ENCODE results near the gene WFIKKN1.
A peak's percentile ranks its signal among the peaks of the same experiment; 100 is the strongest.

Gene WFIKKN1

DNA sequence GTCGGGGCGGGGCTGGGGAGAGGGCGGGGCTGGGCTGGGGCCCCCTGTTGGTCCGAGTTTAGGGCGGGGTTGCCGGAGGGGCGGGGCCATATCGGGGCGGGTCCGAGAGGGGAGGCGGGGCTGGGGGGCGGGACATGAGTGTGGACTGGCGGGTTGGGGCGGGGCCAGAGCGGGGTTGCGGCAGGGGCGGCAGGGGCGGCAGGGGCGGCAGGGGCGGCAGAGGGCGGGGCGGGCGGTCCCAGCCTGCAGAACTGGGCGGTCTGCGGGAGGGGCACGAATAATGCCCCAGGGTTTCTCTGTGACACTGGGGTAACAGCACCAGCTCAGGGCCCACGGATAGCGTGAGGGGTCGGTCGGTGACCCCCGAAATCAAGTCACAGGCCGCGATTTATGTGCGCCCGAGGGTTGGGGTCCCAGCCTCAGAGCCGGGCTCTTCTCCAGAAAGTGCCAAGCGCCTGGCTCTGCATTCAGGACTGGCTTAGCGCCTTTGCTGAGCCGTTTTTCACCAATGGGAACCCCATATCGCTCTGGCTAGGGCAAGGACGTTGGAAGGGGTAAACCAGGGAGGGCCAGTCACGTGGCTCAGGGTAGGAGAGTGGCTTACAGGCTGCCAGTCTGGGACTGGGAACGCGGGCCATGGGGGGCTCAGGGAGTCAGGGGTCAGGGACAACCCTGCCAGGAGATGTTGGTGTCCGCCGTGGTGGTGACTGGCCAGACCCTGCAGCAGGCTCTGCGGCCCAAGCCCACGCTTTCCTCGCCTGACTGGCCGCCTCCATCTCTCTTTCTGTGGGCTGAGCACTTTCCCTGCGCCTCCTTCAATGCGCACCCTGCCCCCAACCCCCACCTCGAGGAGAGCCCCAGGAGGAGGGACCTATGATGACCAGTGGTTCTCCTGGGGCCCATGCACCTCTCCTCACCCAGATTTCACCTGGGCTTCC lies 6.6 kb downstream of the WFIKKN1 start:
- DNase-seq (ENCODE audit: low read depth in 2 of 2), result peak; percentile 67 to 74

DNA sequence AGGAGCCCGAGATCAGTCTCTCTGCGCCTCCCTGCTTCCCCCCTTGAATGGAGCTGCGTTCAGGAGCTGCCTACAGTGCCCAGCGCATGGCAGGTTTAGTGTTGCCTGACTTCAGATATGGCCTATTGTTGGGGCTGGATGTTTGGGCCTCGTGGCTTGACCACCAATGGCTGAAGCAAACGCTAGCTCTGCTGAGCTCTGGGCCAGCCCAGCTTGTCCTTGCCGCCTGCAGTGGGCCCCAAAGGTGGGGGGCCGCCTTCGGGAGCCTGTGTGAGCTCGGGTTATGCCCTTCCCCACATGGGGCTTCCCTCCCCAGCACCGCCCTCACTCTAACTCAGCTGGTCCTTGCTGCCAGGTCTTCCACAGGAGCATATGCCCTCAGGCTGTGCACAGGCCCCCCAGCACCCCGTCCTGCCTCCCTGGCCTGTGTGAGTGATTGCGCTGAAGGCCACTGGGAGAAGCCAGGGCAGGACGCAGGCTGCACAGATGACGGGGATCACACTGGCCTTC lies 7.3 kb downstream of the WFIKKN1 start:
- DNase-seq (ENCODE audit: low read depth in 2 of 2), result no peak

DNA sequence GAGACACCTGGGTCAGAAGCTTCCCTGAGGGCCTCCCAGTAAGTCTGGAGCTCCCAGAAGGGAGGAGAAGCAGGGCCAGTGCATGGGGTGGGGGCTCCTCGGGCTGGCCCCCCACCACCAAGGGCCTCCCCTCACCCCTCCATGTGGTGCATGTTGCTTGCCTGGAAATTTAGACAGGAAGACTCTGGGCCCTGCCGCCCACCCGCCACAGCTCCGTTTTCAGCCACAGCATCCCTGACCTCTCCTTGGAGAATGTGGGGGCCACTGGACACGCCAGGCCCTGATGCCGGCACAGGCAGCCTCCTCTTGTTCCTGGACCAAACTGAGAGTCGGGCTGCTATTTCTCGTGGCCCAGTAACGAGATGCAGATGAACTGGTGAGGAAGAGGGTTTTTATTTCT lies 8.1 kb downstream of the WFIKKN1 start:
- DNase-seq (ENCODE audit: low read depth in 2 of 2), result no peak

DNA sequence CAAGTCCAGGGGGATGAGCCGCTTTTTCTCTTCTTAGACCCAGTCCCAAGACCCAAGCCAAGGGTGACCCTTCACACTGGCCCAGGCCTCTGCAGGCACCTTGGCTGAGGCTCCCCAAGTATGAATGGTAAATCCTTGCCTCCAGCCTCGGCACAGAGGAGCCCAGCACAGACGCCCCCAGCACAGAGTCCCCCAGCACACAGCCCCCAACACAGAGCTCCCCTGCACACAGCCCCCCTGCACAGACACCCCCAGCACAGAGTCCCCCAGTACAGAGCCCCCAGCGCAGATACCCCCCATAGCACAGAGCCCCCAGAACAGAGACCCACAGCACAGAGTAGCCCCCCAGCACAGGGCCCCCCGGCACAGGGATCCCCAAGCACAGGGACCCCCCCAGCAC lies 9.8 kb downstream of the WFIKKN1 start:
- no peak for DNase-seq (ENCODE audit: low read depth in 2 of 2)

DNA sequence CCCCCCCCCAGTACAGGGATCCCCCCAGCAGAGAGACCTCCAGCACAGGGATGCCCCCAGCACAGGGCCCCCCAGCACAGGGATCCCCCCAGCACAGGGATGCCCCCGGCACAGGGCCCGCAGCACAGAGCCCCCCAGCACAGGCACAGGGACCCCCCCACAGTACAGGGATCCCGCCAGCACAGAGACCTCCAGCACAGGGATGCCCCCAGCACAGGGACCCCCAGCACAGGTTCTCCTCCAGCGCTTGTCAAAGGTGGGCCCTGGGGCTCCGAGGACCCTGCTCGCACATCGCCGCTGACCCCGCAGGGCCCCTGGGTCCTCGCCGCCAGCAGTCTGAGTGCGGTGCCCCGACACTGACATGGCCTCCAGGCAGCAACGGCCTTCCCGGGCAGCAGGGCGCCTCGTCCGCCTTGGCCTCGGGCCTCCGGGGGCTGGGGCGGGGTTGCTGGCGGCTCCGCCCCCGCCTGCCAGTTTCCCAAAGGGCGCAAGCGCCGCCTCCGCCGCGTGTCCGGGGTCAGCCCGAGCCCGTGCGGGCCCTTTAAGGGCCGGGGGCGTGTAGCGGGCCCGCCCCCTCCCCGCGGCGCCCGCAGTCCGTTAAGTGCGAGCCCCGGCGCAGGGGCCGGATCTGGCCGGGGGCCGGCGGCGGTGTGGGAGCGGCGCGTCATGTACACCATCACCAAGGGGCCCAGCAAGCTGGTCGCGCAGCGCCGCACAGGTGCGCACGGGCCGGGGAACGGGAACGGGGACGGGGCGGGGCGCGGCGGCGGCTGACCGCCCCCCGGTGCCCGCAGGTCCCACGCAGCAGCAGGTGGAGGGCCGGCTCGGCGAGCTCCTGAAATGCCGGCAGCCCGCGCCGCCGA lies 10.8 kb downstream of the WFIKKN1 start, which contains the start of gene MCRIP2:
TSS of gene MCRIP2 (plus strand) at position 503 of the 863 bp plus-strand sequence. CDS start at position 667, 164 bp downstream.
- no peak for DNase-seq (ENCODE audit: low read depth in 2 of 2)

DNA sequence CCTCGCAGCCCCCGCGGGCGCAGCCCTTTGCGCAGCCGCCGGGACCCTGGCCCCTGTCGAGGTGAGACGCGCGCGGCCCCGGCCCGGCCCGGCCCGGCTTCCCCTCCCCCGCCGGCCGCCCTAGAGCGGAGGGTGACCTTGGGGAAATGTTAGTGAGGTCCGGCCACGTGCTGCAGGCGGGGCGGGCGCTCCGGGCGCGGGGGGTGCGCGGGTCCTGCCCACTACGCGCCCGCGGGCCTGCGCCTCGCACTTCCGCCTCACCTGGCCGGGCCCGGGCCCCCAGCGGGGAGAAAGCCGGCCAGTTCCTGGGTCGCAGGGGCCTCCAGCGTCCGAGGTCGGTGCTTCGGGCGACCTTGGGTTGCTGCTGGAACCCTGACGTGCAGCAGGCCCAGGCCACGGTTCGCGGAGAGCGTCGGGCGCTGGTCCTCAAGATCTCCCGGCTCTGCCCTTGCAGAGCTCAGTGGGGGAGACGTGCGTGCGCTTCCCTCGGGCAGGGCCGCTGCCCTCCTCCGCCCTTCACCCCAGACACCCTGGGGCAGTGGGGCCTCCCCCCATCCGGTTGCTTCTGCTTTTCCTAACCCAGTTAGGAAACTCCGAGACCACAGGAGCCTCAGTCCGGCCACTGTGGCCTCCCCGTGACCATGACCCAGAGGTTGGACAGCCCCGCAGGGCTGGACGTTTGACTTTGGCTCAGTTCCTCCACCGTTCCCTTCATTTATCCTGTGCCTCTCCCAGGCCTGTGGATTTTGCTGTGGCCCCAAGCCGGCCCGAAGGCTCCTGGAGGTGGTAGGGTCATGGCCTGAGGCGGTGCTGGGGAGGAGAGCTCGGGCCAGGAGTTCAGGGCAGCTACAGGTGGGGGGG lies 11.6 kb downstream of the WFIKKN1 start:
- no peak for DNase-seq (ENCODE audit: low read depth in 2 of 2)

DNA sequence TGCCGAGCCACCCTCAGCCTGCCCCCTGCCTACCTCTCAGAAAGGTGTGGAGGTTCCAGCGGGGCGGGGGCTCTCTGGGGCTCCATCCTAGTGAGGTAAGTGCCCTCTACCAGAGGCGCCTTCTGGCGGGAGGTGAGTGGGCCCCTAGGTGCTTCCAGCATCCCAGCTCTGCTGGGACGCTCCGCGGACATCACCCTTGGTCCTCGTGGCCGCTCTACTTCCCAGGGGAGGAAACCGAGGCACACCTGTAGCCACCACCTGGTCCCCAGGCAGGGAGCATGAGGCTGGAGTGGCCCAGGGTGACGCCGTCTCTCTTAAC lies 12.2 kb downstream of the WFIKKN1 start:
- no peak for DNase-seq (ENCODE audit: low read depth in 2 of 2)

DNA sequence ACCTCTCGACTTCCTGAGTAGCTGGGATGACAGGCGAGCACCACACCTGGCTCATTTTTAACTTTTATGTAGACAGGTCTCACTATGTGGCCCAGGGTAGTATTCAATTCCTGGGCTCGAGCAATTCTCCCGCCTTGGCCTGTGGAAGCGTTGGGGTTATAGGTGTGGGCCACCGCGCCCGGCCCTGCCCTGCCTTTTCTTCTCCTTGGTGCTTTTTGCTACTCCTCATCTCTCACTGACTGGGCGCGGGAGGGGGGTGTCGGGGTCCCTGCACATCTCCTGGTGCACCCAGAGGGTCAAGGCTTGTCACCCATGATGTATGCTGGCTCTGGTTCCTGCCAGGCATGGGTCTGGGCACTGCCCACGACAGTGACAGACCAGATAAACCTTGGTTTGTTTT lies 13.8 kb downstream of the WFIKKN1 start:
- no peak for DNase-seq (ENCODE audit: low read depth in 2 of 2)

DNA sequence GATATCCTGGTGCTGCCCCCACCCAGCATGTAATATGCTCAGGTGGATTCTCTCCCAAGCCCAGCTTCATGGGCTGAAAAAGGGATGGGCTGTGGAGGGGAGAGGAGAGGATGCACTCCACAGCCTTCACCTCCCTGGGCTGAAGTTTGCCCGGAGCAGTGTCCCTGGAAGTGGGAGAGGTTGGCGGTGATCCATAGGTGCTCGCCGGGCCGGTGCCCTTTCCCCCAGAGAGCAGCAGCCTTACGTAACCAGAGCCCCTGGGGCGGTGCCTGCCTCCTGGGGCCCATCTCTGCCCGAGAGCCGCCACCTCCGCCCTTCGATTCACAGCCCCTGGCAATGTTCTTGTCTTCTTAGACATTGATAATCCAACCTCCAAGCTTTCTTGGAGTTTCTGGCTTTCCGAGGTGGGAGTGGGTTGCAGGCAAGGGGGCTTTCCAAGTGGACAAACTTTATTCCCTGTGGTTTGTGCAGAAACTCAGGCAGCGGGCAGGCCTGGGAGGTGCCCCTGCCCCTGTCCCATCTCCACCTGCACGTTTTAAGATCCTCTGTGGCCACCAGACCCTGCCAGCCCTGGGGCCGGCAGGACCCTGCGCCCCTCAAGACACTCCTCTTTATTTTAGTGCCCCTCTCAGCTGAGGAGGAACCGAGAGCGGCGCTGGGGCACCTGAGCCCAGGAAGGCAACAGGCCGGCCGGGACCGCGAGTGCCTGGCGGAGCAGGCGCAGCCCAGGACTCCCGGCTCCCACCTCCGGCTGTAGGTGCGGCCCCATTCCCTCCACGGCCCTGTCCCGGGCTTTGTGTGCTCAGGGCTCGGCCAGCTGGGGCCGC lies 15.3 kb downstream of the WFIKKN1 start:
- DNase-seq (ENCODE audit: low read depth in 2 of 2), result no peak

DNA sequence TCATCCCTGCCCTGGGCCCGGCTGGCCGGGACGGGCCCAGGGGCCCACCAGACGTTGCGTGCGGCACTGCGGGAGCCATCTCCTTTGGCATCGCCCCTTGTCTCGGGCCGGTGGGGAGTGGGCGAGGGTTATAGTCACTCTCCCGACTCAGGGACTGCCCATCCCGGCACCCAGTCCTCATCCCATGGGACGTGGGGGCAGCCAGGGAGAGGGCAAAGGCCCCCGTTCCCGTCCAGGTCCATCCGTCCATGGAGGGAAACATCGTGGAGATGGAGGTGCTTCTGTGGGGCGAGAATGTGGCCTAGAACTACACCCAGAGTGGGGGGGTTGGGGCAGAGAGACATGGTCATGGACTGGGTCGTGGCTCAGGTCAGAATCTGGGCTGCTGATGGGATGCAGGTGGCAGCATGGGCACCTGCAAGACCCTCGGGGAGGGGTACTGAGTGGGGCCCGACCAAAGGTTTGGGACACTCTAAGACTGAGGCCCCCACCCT lies 15.9 kb downstream of the WFIKKN1 start:
- DNase-seq (ENCODE audit: low read depth in 2 of 2), result no peak

DNA sequence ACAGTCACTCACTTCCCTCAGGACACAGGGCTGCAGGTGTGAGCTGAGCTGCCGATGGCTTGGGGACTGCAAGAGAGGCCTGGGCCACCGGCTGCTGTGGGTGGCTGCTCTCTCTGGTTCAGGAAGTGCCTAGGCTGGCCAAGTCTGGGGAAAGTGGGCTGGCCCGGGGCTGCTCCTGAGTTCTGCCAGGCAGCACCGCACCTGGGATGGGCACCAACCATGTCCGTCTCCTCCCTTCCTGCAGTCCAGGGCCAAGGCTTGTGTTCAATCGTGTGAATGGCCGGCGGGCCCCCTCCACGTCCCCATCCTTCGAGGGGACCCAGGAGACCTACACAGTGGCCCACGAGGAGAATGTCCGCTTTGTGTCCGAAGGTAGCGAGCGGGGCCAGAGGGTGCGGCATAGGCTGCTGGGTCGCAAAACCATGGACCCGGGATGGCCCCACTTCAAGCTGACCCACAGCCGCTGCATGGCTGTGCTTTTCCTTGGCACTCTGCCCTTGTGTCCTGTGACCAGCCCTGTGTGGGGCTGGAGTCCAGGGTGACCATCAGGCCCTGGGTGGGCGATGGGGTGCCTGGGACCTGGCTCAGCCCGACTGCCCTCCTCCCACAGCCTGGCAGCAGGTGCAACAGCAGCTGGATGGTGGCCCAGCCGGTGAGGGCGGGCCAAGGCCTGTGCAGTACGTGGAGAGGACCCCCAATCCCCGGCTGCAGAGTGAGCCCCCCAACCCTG lies 16.6 kb downstream of the WFIKKN1 start:
- no peak for DNase-seq (ENCODE audit: low read depth in 2 of 2)

DNA sequence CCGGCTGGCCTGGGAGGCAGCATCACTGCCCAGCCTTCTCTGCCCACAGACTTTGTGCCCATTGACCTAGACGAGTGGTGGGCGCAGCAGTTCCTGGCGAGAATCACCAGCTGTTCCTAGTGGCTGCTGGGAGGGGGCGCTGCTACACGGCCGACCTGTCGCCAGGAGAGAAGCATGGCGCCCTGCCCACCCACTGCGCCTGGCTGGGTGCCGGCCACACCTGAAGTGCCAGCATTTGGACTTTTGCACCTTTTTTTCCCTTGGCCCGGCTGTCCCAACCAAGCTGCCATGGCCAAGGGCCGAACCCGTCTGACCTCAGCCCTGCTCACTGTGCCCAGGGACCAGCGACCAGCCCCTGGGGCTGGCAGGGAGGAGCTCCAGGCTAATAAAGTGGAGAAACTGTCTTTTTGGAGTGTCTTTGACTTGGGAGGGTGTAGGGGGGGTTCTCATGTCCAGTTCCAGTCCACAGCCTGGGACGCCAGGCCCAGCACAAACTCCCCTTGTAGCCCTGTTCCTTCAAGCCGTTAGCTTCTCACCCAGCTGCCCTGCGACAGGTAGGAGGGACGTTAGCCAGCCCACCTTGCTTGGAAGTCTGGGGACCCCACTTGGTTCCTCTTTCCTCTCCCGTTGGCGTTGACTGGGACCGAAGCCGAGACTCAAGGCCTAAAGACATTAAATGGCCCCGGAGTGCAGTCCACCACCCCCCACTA lies 17.4 kb downstream of the WFIKKN1 start:
- DNase-seq (ENCODE audit: low read depth in 2 of 2), result no peak

DNA sequence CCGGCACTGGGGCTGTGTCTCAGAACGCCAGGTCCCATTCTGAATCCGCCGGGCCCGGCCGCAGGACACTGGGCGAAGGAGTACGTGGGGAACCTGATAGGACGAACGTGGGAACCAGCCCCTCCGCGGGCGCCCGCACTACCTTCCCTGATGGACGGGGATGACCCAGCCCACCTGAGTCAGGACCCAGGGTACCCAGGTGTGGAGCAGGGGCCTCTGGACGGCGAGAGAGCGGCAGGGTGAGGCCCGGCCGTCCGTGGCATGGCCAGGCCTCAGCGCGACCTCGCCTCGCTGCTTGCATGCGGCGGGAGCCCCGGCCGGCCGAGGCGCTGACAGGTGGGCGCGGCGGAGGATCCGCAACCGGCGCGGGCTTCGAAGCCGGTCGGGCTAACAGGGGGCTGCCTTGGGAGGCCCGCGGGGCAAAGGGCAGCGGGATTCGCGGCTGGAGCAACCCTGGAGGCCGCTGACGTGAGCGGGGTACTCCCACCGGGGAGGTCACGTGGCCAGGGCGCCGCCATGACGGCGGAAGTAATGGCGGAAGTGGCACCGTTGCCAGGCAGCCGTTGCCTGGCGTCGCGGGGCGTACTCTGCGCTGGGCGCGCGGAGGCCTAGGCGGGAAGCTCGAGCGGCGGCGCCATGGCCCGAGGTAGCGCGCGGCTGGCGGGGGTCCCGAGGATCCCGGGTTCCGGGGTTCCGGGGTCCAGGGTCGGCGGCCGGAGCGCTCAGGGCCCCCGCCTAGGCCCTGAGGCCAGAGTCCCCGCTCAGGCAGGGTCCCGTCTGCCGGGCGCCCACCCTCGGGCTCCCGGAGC lies 18.2 kb downstream of the WFIKKN1 start, which contains the start of gene WDR90:
TSS of gene WDR90 (plus strand) at position 585 of the 809 bp plus-strand sequence. CDS start at position 637, 52 bp downstream.
- peak; percentile 65 to 67 for DNase-seq (ENCODE audit: low read depth in 2 of 2)

DNA sequence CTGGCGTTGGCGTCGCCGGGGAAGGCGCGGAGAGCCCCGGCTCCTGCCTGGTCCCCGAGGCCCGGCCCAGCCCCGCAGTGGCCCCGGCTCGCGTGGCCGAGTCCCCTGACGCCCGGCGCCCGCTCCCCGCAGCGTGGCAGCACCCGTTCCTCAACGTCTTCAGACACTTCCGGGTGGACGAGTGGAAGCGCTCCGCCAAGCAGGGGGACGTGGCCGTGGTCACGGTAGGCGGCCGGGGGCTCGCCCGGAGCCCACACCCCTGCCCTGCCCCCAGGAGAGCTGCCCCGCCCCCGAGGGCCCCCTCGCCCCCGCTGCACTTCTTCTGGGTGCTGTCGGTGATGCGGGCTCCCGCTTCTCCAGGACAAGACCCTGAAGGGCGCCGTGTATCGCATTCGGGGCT lies 18.8 kb downstream of the WFIKKN1 start:
- no peak for DNase-seq (ENCODE audit: low read depth in 2 of 2)

DNA sequence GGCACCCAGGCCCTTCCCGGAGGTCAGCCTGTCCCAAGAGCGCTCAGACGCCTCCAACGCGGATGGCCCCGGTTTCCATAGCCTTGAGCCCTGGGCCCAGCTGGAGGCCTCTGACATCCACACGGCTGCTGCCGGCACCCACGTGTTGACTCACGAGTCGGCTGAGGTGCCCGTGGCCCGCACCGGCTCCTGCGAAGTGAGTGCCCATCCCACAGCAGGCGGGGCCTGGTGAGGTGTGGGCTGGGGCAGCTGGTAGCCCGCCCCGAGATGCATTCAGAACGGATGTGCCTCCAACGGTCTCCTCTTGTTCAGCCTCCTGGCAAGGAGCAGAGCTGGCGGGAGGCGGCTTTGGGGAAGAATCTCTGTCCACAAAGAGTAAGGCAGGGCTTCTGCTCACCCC lies 21.1 kb downstream of the WFIKKN1 start:
- DNase-seq (ENCODE audit: low read depth in 2 of 2), result no peak

DNA sequence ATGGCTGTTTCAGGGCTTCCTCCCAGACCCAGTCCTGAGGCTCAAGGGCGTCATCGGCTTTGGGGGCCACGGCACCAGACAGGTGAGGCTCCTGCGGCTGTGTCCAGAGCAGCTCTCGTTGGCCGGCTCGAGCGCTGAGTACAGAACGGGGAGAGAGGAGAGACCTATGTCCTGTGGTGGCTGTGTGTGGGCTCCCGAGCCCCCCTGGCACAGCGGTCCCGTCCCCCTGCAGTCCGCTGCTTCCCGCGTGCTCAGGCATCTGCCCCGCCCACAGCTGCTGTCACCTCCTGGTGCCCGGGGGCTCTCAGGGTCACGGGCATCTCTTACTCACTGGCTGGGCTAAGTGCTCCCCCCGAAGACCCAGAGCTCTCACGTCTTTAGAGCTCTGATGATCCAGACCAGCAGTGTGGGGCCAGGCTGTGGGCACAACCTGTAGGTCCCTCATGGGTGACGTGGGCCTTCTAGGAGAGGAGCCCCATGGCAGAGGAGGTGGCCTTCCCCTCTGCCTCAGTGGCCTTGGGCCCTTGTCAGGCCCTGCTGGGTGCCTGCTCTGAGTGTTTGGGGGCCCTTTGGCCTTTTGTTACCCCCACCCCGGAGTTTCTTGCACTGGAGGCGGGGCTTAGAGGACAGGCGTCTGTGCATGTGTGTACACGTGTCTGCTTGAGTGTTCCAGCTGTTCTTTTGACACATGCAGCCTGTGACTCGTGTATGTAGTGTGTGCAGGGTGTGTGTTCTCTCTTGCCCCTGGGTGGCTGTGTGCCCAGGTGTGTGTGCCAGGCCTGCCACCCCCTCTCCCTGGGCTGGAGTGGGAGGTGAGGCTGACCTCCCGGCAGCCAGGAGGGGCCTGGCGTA lies 21.9 kb downstream of the WFIKKN1 start:
- no peak for DNase-seq (ENCODE audit: low read depth in 2 of 2)

DNA sequence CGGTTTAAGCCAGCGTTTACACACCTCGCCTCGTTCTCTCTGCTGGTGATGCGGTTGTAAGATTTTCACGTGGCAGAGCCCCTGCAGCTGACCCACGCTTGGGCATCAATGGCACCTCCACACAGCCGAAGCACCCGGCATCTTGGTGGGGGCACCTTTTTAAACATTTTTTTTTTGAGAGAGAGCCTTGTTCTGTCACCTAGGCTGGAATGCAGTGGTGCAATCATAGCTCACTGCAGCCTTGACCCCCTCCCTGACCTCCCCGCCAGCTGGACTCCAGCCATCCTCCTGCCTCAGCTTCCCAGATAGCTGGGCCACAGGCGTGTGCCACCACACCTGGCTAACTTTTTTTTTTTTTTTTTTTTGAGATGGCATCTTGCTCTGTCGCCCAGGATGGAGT lies 23.2 kb downstream of the WFIKKN1 start:
- no peak for DNase-seq (ENCODE audit: low read depth in 2 of 2)
